Loucy (cell line): ENCODE data around the gene PNP.

Source experiments
- CTCF ChIP-seq: fragments of 200-600 bp; sonication (generic); conservative IDR thresholded peaks from 2 replicates; pipeline ENCODE4 v1.5.1; 2014; ENCODE audit warnings: mild to moderate bottlenecking, antibody characterized with exemption, low read length
- EZH2phosphoT487 ChIP-seq: fragments of 200-600 bp; IDR thresholded peaks from 2 replicates; pipeline ENCODE4 v1.6.1; 2018; ENCODE audit warnings: antibody characterized with exemption, mild to moderate bottlenecking, moderate library complexity, borderline replicate concordance

- TF ChIP-seq CTCF (no peak), EZH2phosphoT487 (no peak)
Measured at GRCh38 chr14:20485900-20486299, 16.7 kb downstream of the PNP start.
